H9 (cell line): ENCODE results near the gene RNF186. TPM values are rescaled to one million over a fixed set of nuclear protein-coding genes. Genes with fewer than 3 reads are reported as not detected.

Experiments
- DNase-seq: peaks from one replicate; pipeline ENCODE4 v3.0.0-alpha.2; 2017
- H2AFZ ChIP-seq: one replicate; pipeline ENCODE4 v1.6.1; 2013; ENCODE audit warnings: mild to moderate bottlenecking, low read length, control low read depth, moderate library complexity
- H2AK5ac ChIP-seq: 2 replicates; pipeline ENCODE4 v1.6.1; 2013; ENCODE audit warnings: low read length, control low read depth, mixed read lengths; ENCODE audit not compliant: insufficient read length
- H2BK120ac ChIP-seq: one replicate; pipeline ENCODE4 v1.6.1; 2013; ENCODE audit warnings: low read depth, mild to moderate bottlenecking, low read length, control low read depth, inconsistent platforms; ENCODE audit not compliant: poor library complexity, severe bottlenecking
- H2BK12ac ChIP-seq: 2 replicates; pipeline ENCODE4 v1.6.1; 2013; ENCODE audit warnings: low read length, control low read depth, mixed read lengths, low read depth; ENCODE audit not compliant: insufficient read length
- H2BK15ac ChIP-seq: 2 replicates; pipeline ENCODE4 v1.6.1; 2013; ENCODE audit warnings: low read depth, low read length, control low read depth
- H2BK20ac ChIP-seq: one replicate; pipeline ENCODE4 v1.6.1; 2013; ENCODE audit warnings: low read depth, mild to moderate bottlenecking, low read length, control low read depth, inconsistent platforms; ENCODE audit not compliant: poor library complexity, severe bottlenecking
- H2BK5ac ChIP-seq: 2 replicates; pipeline ENCODE4 v1.6.1; 2013; ENCODE audit warnings: low read length, control low read depth, mixed read lengths; ENCODE audit not compliant: insufficient read length
- H3K14ac ChIP-seq: 2 replicates; pipeline ENCODE4 v1.6.1; 2013; ENCODE audit warnings: low read length, control low read depth; ENCODE audit not compliant: insufficient read depth
- H3K18ac ChIP-seq: 2 replicates; pipeline ENCODE4 v1.6.1; 2013; ENCODE audit warnings: low read depth, mild to moderate bottlenecking, mixed read lengths, low read length, control low read depth; ENCODE audit not compliant: insufficient read length
- H3K23ac ChIP-seq: 2 replicates; pipeline ENCODE4 v1.6.1; 2013; ENCODE audit warnings: low read length, control low read depth, mixed read lengths, low read depth; ENCODE audit not compliant: insufficient read length
- H3K23me2 ChIP-seq: 2 replicates; pipeline ENCODE4 v1.6.1; 2013; ENCODE audit warnings: low read depth, mild to moderate bottlenecking, mixed read lengths, low read length, control low read depth; ENCODE audit not compliant: insufficient read length, poor library complexity, severe bottlenecking
- H3K27ac ChIP-seq: 2 replicates; pipeline ENCODE4 v1.5.1; 2013; ENCODE audit warnings: low read length, control low read depth, mixed read lengths, low read depth; ENCODE audit not compliant: insufficient read length
- H3K27me3 ChIP-seq: 2 replicates; pipeline ENCODE4 v1.6.1; 2013; ENCODE audit warnings: low read length, control low read depth, inconsistent platforms; ENCODE audit not compliant: insufficient read depth
- H3K4ac ChIP-seq: 2 replicates; pipeline ENCODE4 v1.6.1; 2013; ENCODE audit warnings: low read depth, mild to moderate bottlenecking, control low read depth, inconsistent platforms, low read length, moderate library complexity
- H3K4me1 ChIP-seq: 2 replicates; pipeline ENCODE4 v1.6.1; 2013; ENCODE audit warnings: low read length, control low read depth, inconsistent platforms; ENCODE audit not compliant: insufficient read depth
- H3K4me2 ChIP-seq: 2 replicates; pipeline ENCODE4 v1.6.1; 2013; ENCODE audit warnings: low read length, control low read depth, mixed read lengths; ENCODE audit not compliant: insufficient read length, insufficient read depth
- H3K56ac ChIP-seq: 2 replicates; pipeline ENCODE4 v1.6.1; 2013; ENCODE audit warnings: low read depth, mild to moderate bottlenecking, mixed read lengths, low read length, control low read depth; ENCODE audit not compliant: insufficient read length
- H3K79me1 ChIP-seq: 2 replicates; pipeline ENCODE4 v1.6.1; 2013; ENCODE audit warnings: low read depth, mild to moderate bottlenecking, moderate library complexity, low read length, control low read depth, inconsistent platforms; ENCODE audit not compliant: insufficient read depth, poor library complexity, severe bottlenecking
- H3K79me2 ChIP-seq: 2 replicates; pipeline ENCODE4 v1.6.1; 2013; ENCODE audit warnings: low read length, control low read depth, inconsistent platforms; ENCODE audit not compliant: insufficient read depth
- H3K9ac ChIP-seq: 2 replicates; pipeline ENCODE4 v1.6.1; 2013; ENCODE audit warnings: low read length, control low read depth, mixed read lengths; ENCODE audit not compliant: insufficient read length; ENCODE audit errors: extremely low read depth
- H3K9me3 ChIP-seq: one replicate; pipeline ENCODE4 v1.6.1; 2013; ENCODE audit warnings: low read depth, low read length, inconsistent platforms; ENCODE audit not compliant: control insufficient read depth
- H3T11ph ChIP-seq: one replicate; pipeline ENCODE4 v1.6.1; 2013; ENCODE audit warnings: mild to moderate bottlenecking, low read length, control low read depth, inconsistent platforms
- H4K20me1 ChIP-seq: one replicate; pipeline ENCODE4 v1.6.1; 2013; ENCODE audit not compliant: control insufficient read depth, insufficient read length, insufficient read depth
- H4K5ac ChIP-seq: 2 replicates; pipeline ENCODE4 v1.6.1; 2013; ENCODE audit warnings: low read depth, mild to moderate bottlenecking, mixed read lengths, low read length, control low read depth; ENCODE audit not compliant: insufficient read length
- H4K8ac ChIP-seq: replicated peaks from 2 replicates; pipeline ENCODE4 v1.6.1; 2013; ENCODE audit warnings: low read length, control low read depth, mixed read lengths, low read depth; ENCODE audit not compliant: insufficient read length
- H4K91ac ChIP-seq: 2 replicates; pipeline ENCODE4 v1.6.1; 2013; ENCODE audit warnings: low read depth, mild to moderate bottlenecking, moderate library complexity, mixed read lengths, low read length, control low read depth; ENCODE audit not compliant: insufficient read length
- H3K27ac Mint-ChIP-seq, 3 experiments: 2 replicates in 2 of 3; 3 replicates in 1 of 3; pipeline ENCODE4 v1.8.0; 2020 to 2021; ENCODE audit warnings: mixed read lengths in 3 of 3, mild to moderate bottlenecking in 1 of 3, moderate library complexity in 1 of 3
- H3K27me3 Mint-ChIP-seq: 2 replicates; pipeline ENCODE4 v1.8.0; 2021; ENCODE audit warnings: low read depth, mild to moderate bottlenecking, moderate library complexity, mixed read lengths
- H3K36me3 Mint-ChIP-seq, 3 experiments: 2 replicates in 2 of 3; 3 replicates in 1 of 3; pipeline ENCODE4 v1.8.0; 2020 to 2021; ENCODE audit warnings: low read depth in 3 of 3, mixed read lengths in 3 of 3; ENCODE audit not compliant: insufficient read depth in 1 of 3
- H3K4me1 Mint-ChIP-seq, 2 experiments: 2 replicates each; pipeline ENCODE4 v1.8.0; 2020; ENCODE audit warnings: mixed read lengths in 2 of 2
- H3K4me3 Mint-ChIP-seq, 2 experiments: 2 replicates in 1 of 2; 3 replicates in 1 of 2; pipeline ENCODE4 v1.8.0; 2020 to 2021; ENCODE audit warnings: mild to moderate bottlenecking in 2 of 2, mixed read lengths in 2 of 2, moderate library complexity in 1 of 2
- H3K9me3 Mint-ChIP-seq, 2 experiments: 2 replicates in 1 of 2; 3 replicates in 1 of 2; pipeline ENCODE4 v1.8.0; 2020; ENCODE audit warnings: mild to moderate bottlenecking in 2 of 2, mixed read lengths in 2 of 2, moderate library complexity in 1 of 2
- CTCF ChIP-seq: fragments of 200-600 bp; sonication (generic); conservative IDR thresholded peaks from 3 replicates; pipeline ENCODE4 v1.8.0; 2021; ENCODE audit warnings: antibody characterized with exemption, mild to moderate bottlenecking
- WGBS: extraction: QIAGEN DNeasy Blood & Tissue Kit; methylation state at CpG from one replicate; pipeline ENCODE4 v1.1.7; 2013; ENCODE audit warnings: missing lambda C conversion rate, low lambda C conversion rate, mixed read lengths; ENCODE audit not compliant: insufficient read length; ENCODE audit errors: extremely low coverage; 5-methylcytosine and 5-hydroxymethylcytosine counted together
- total RNA-seq: library from RNA; stranded (reverse); gene quantifications from 2 replicates; pipeline ENCODE4 v1.2.1, GENCODE V29; 2021

The RNF186 gene
- total RNA-seq, 1 experiment from 2014 or later: not detected

GRCh38 chr1:19804831-19805251 is 10.2 kb downstream of the RNF186 start:
- Histone ChIP-seq H2BK5ac (no peak overlapping the region), H4K5ac (no peak overlapping the region), H2AFZ (no peak overlapping the region), H2BK12ac (no peak overlapping the region), H4K8ac (no peak overlapping the region), H3K23ac (no peak overlapping the region), H3K4ac (no peak overlapping the region), H2BK15ac (no peak overlapping the region), H3K18ac (no peak overlapping the region), H2AK5ac (no peak overlapping the region), H3T11ph (no peak overlapping the region), H3K4me1 (no peaks in the 10 kb centered on the region), H3K56ac (no peak overlapping the region), H3K79me2 (no peaks in the 10 kb centered on the region), H3K9me3 (no peaks in the 10 kb centered on the region), H3K79me1 (no peaks in the 10 kb centered on the region), H4K91ac (no peak overlapping the region), H3K27ac (no peak overlapping the region), H2BK120ac (no peak overlapping the region), H3K4me2 (no peak overlapping the region), H4K20me1 (no peaks in the 10 kb centered on the region), H2BK20ac (no peak overlapping the region), H3K23me2 (no peaks in the 10 kb centered on the region), H3K9ac (no peak overlapping the region), H3K14ac (no peak overlapping the region), H3K27me3 (peaks cover 10% of the 10 kb centered on the region; the same call in 1 of the 2 replicates)
- H3K9me3 Mint-ChIP-seq: peaks cover 9% of the 10 kb centered on the region in 2 experiments; a peak in 4 of 5 replicates
- H3K4me3 Mint-ChIP-seq: no peak overlapping the region
- DNase-seq: no peak
- peaks cover 17 to 25% of the 10 kb centered on the region in 2 experiments for H3K4me1 Mint-ChIP-seq
- H3K36me3 Mint-ChIP-seq: peaks cover 4 to 6% (median 4%) of the 10 kb centered on the region in 3 experiments; a peak in 4 of 7 replicates
- peaks cover 51% of the 10 kb centered on the region for H3K27me3 Mint-ChIP-seq
- no peak overlapping the region for H3K27ac Mint-ChIP-seq
- no CpG with 5 or more reads among the region's 6 CpGs for WGBS
- TF ChIP-seq CTCF: no peak
